Measurements from ENCODE around the gene TGFA. TPM values are rescaled to one million over a fixed set of nuclear protein-coding genes. Genes with fewer than 3 reads are reported as not detected.
A peak's percentile ranks its signal among the peaks of the same experiment; 100 is the strongest.

TGFA gene
- total RNA-seq, 2 experiments from 2014 or later = 0.25 to 0.38 TPM

- ChIA-PET POLR2A (no interaction called here), CTCF (no interaction called here)
- no peaks in the 10 kb centered on the region for H3K27me3 Mint-ChIP-seq
- H3K4me3 Mint-ChIP-seq = no peak overlapping the region
- ATAC-seq = no peak
- intact Hi-C loops (cut with micrococcal nuclease) = no loop called here
- H3K4me1 Mint-ChIP-seq (ENCODE audit: low read depth) = no peaks in the 10 kb centered on the region
- TF ChIP-seq CTCF (IDR thresholded peaks at IDR 0.05) = no peak
- no peaks in the 10 kb centered on the region for H3K36me3 Mint-ChIP-seq (ENCODE audit: low read depth)
- H3K27ac Mint-ChIP-seq = no peak overlapping the region
- H3K9me3 Mint-ChIP-seq = no peaks in the 10 kb centered on the region
- no peak for DNase-seq
These were observed 54.4 kb downstream of the TGFA start for GRCh38 chr2:70499253-70499652.

GRCh38 chr2:70498528-70498927 lies 55.1 kb downstream of the TGFA start:
- no peaks in the 10 kb centered on the region for H3K9me3 Mint-ChIP-seq
- intact Hi-C loops (cut with micrococcal nuclease) = no loop called here
- no peaks in the 10 kb centered on the region for H3K4me1 Mint-ChIP-seq (ENCODE audit: low read depth)
- ATAC-seq = no peak
- no peaks in the 10 kb centered on the region for H3K36me3 Mint-ChIP-seq (ENCODE audit: low read depth)
- H3K27ac Mint-ChIP-seq = no peak overlapping the region
- ChIA-PET POLR2A (no interaction called here), CTCF (interaction anchor here (1.1 kb wide), 2 partner anchors 17 to 29 kb away, joined by 3 read pairs; no protein-coding TSS in a partner anchor)
- no peak overlapping the region for H3K4me3 Mint-ChIP-seq
- no peak for TF ChIP-seq CTCF (IDR thresholded peaks at IDR 0.05)
- H3K27me3 Mint-ChIP-seq = no peaks in the 10 kb centered on the region
- no peak for DNase-seq

GRCh38 chr2:70498054-70498453 lies 55.6 kb downstream of the TGFA start:
- no peaks in the 10 kb centered on the region for H3K9me3 Mint-ChIP-seq
- peak; percentile 13 for TF ChIP-seq CTCF (IDR thresholded peaks at IDR 0.05)
- ChIA-PET CTCF (interaction anchor here (0.7 to 1.1 kb wide), 4 partner anchors 14 to 48 kb away, joined by 3 read pairs; no protein-coding TSS in a partner anchor), POLR2A (no interaction called here)
- no peaks in the 10 kb centered on the region for H3K36me3 Mint-ChIP-seq (ENCODE audit: low read depth)
- no peak overlapping the region for H3K27ac Mint-ChIP-seq
- intact Hi-C loops (cut with micrococcal nuclease) = no loop called here
- no peak overlapping the region for H3K4me3 Mint-ChIP-seq
- no peak for DNase-seq
- peak; percentile 53 for ATAC-seq
- H3K4me1 Mint-ChIP-seq (ENCODE audit: low read depth) = no peaks in the 10 kb centered on the region
- no peaks in the 10 kb centered on the region for H3K27me3 Mint-ChIP-seq

GRCh38 chr2:70496819-70497218 lies 56.8 kb downstream of the TGFA start:
- H3K27ac Mint-ChIP-seq = no peak overlapping the region
- H3K4me3 Mint-ChIP-seq = no peak overlapping the region
- POLR2A ChIA-PET = no interaction called here
- no peaks in the 10 kb centered on the region for H3K36me3 Mint-ChIP-seq (ENCODE audit: low read depth)
- intact Hi-C loops (cut with micrococcal nuclease) = no loop called here
- TF ChIP-seq CTCF (IDR thresholded peaks at IDR 0.05) = no peak
- DNase-seq (no peak), ATAC-seq (no peak)
- no peaks in the 10 kb centered on the region for H3K27me3 Mint-ChIP-seq
- CTCF ChIA-PET = interaction anchor here (0.7 to 1.0 kb wide), 3 partner anchors 9 to 155 kb away, joined by 3 to 4 read pairs (median 3); no protein-coding TSS in a partner anchor
- no peaks in the 10 kb centered on the region for H3K4me1 Mint-ChIP-seq (ENCODE audit: low read depth)
- no peaks in the 10 kb centered on the region for H3K9me3 Mint-ChIP-seq

- CTCF ChIA-PET = interaction anchor here (0.8 to 1.5 kb wide), 2 partner anchors 58 to 153 kb away, joined by 3 to 4 read pairs; no protein-coding TSS in a partner anchor
- Mint-ChIP-seq H3K4me3 (no peak overlapping the region), H3K4me1 (ENCODE audit: low read depth) (no peaks in the 10 kb centered on the region), H3K9me3 (no peaks in the 10 kb centered on the region), H3K36me3 (ENCODE audit: low read depth) (no peaks in the 10 kb centered on the region), H3K27me3 (no peaks in the 10 kb centered on the region), H3K27ac (no peak overlapping the region)
- no peak for TF ChIP-seq CTCF (IDR thresholded peaks at IDR 0.05)
- POLR2A ChIA-PET = no interaction called here
- DNase-seq (no peak), ATAC-seq (no peak)
- intact Hi-C loops (cut with micrococcal nuclease) = no loop called here
These were observed 59.2 kb downstream of the TGFA start for GRCh38 chr2:70494293-70494886.
